HepG2 (cell line): Measurements from ENCODE around the gene TCP11L1. TPM values are rescaled to one million over a fixed set of nuclear protein-coding genes. Genes with fewer than 3 reads are reported as not detected.

Experiments used
- ATAC-seq: fragments of 200-7000 bp; cut with Tn5 transposase; 3 replicates; pipeline ENCODE4 v1.9.1; 2020; ENCODE audit warnings: mild to moderate bottlenecking, moderate library complexity
- BruUV-seq: library from RNA; stranded (reverse); fragments of 400-500 nt; replicated peaks from 2 replicates; lab custom pipeline; 2021; lab: Mats Ljungman, UMichigan
- CTCF ChIA-PET: fragments of 300-600 bp; formaldehyde crosslinking; extraction: SDS; loops from one replicate; lab custom pipeline; 2021; ENCODE audit warnings: low total read pairs, inconsistent platforms, low intra/inter-chr PET ratio; lab: Yijun Ruan, JAX
- POLR2A ChIA-PET: fragments of 350-600 bp; sonication (Branson Sonifier 250); formaldehyde crosslinking; loops from one replicate; lab custom pipeline; 2020; ENCODE audit warnings: antibody characterized with exemption, inconsistent platforms; lab: Yijun Ruan, JAX
- DNase-seq: peaks from one replicate; pipeline ENCODE4 v3.0.0-alpha.2; 2015; ENCODE audit warnings: low spot score
- FAIRE-seq: peaks from 3 replicates; lab custom pipeline; 2011; peaks lifted over from hg19 to GRCh38; lab: Jason Lieb, UNC
- H2AFZ ChIP-seq: one replicate; pipeline ENCODE4 v1.6.1; 2011; ENCODE audit warnings: low read length, inconsistent platforms
- H3K27ac ChIP-seq: fragments of 300-600 bp; 3 replicates; pipeline ENCODE4 v1.8.0; 2011; ENCODE audit warnings: mixed run types, mild to moderate bottlenecking, mixed read lengths, low read length, inconsistent platforms; ENCODE audit not compliant: insufficient read depth; ENCODE audit errors: extremely low read length
- H3K27me3 ChIP-seq, 2 experiments: fragments of 200-600 bp in 1 of 2; 2 replicates in 1 of 2; 3 replicates in 1 of 2; pipeline versions ENCODE4 v1.6.0 to v1.8.0; 2011; ENCODE audit warnings: low read length in 2 of 2, mild to moderate bottlenecking in 2 of 2, moderate library complexity in 2 of 2, inconsistent platforms in 1 of 2; ENCODE audit not compliant: insufficient read depth in 2 of 2, control insufficient read depth in 1 of 2
- H3K36me3 ChIP-seq, 2 experiments: fragments of 200-600 bp in 1 of 2; replicated peaks in 1 of 2; 2 replicates in 1 of 2; 3 replicates in 1 of 2; pipeline versions ENCODE4 v1.5.1 to v1.8.0; 2011; ENCODE audit warnings: low read length in 2 of 2, inconsistent platforms in 1 of 2; ENCODE audit not compliant: insufficient read depth in 2 of 2, control insufficient read depth in 1 of 2
- H3K4me1 ChIP-seq: 2 replicates; pipeline ENCODE4 v1.5.1; 2012; ENCODE audit warnings: low read length, inconsistent platforms; ENCODE audit not compliant: insufficient read depth
- H3K4me2 ChIP-seq: 2 replicates; pipeline ENCODE4 v1.6.0; 2011; ENCODE audit warnings: low read depth, low read length, inconsistent platforms
- H3K4me3 ChIP-seq, 3 experiments: fragments of 200-600 bp in 1 of 3; sonication (generic), shearing (Covaris generic) in 1 of 3; replicated peaks in 1 of 3; 2 replicates each; pipeline ENCODE4 v1.5.1; 2011 to 2016; ENCODE audit warnings: low read length in 3 of 3, inconsistent platforms in 2 of 3, low read depth in 2 of 3, mild to moderate bottlenecking in 2 of 3, control low read depth in 1 of 3, mixed read lengths in 1 of 3; ENCODE audit not compliant: insufficient read depth in 1 of 3
- H3K79me2 ChIP-seq: one replicate; pipeline ENCODE4 v1.6.1; 2011; ENCODE audit warnings: low read length, inconsistent platforms; ENCODE audit not compliant: insufficient read depth
- H3K9ac ChIP-seq: 2 replicates; pipeline ENCODE4 v1.6.0; 2011; ENCODE audit warnings: mild to moderate bottlenecking, low read depth, low read length, inconsistent platforms; ENCODE audit not compliant: insufficient read depth
- H3K9me3 ChIP-seq: 2 replicates; pipeline ENCODE4 v1.5.1; 2012; ENCODE audit warnings: mild to moderate bottlenecking, low read length
- H4K20me1 ChIP-seq: 2 replicates; pipeline ENCODE4 v1.6.0; 2011; ENCODE audit warnings: inconsistent platforms, mild to moderate bottlenecking, low read length, moderate library complexity; ENCODE audit not compliant: insufficient read depth
- CBX2 ChIP-seq, 2 experiments: fragments of 200-600 bp in 1 of 2; sonication (generic); formaldehyde crosslinking in 1 of 2; IDR thresholded peaks; 2 replicates each; pipeline versions ENCODE4 v1.7.0 to v1.8.1; 2018 to 2022; ENCODE audit warnings: low read depth in 2 of 2, low read length in 1 of 2, mild to moderate bottlenecking in 1 of 2, missing genetic modification reagents in 1 of 2
- KDM5B ChIP-seq: sonication (generic); formaldehyde crosslinking; IDR thresholded peaks from 2 replicates; pipeline ENCODE4 v1.4.0; 2020; ENCODE audit warnings: missing genetic modification reagents, mild to moderate bottlenecking, borderline replicate concordance
- NFATC3 ChIP-seq: sonication (generic); formaldehyde crosslinking; IDR thresholded peaks from 2 replicates; pipeline ENCODE4 v1.5.1; 2020; ENCODE audit warnings: mild to moderate bottlenecking, missing genetic modification reagents
- RCOR2 ChIP-seq: IDR thresholded peaks from 2 replicates; pipeline ENCODE4 v1.6.1; 2016; ENCODE audit warnings: missing biosample characterization, missing genetic modification reagents
- RFX1 ChIP-seq: fragments of 450-650 bp; IDR thresholded peaks from 2 replicates; pipeline ENCODE4 v1.6.1; 2017
- TGIF2 ChIP-seq: IDR thresholded peaks from 2 replicates; pipeline ENCODE4 v1.6.1; 2016; ENCODE audit warnings: control low read depth, missing compliant biosample characterization
- TRIM24 ChIP-seq: sonication (generic); formaldehyde crosslinking; IDR thresholded peaks from 2 replicates; pipeline ENCODE4 v1.8.0; 2022; ENCODE audit warnings: mild to moderate bottlenecking, missing genetic modification reagents
- ZNF160 ChIP-seq: sonication (generic); formaldehyde crosslinking; IDR thresholded peaks from 2 replicates; pipeline ENCODE4 v1.8.0; 2022; ENCODE audit warnings: mild to moderate bottlenecking, inconsistent platforms, missing genetic modification reagents
- ZNF33A ChIP-seq: sonication (generic); formaldehyde crosslinking; IDR thresholded peaks from 2 replicates; pipeline ENCODE4 v1.5.1; 2020; ENCODE audit warnings: missing genetic modification reagents, mild to moderate bottlenecking, moderate library complexity, borderline replicate concordance
- ZNF354B ChIP-seq: sonication (generic); formaldehyde crosslinking; IDR thresholded peaks from 2 replicates; pipeline ENCODE4 v1.8.0; 2022; ENCODE audit warnings: mild to moderate bottlenecking, missing genetic modification reagents
- ZNF569 ChIP-seq: sonication (generic); formaldehyde crosslinking; IDR thresholded peaks from 2 replicates; pipeline ENCODE4 v1.5.0; 2020; ENCODE audit warnings: mild to moderate bottlenecking, missing genetic modification reagents, moderate library complexity, borderline replicate concordance
- ZNF644 ChIP-seq: IDR thresholded peaks from 2 replicates; pipeline ENCODE4 v1.6.1; 2016; ENCODE audit warnings: low read depth
- ZNF839 ChIP-seq: sonication (generic); formaldehyde crosslinking; IDR thresholded peaks from 2 replicates; pipeline ENCODE4 v1.4.0; 2020; ENCODE audit warnings: missing genetic modification reagents, mild to moderate bottlenecking, borderline replicate concordance
- WGBS: methylation state at CpG from one replicate; pipeline ENCODE4 v1.1.6; 2017; ENCODE audit warnings: low lambda C conversion rate; 5-methylcytosine and 5-hydroxymethylcytosine counted together
- in situ Hi-C: cut with HindIII; loops from 2 replicates; pipeline ENCODE4 v1.10.0; 2017; ENCODE audit warnings: low pct_unique_long_range_greater_than_20kb; ENCODE audit not compliant: extremely low pct_ligation_motif_present
- intact Hi-C: fragments of 100-400 bp; cut with micrococcal nuclease; formaldehyde crosslinking; loops from one replicate; pipeline ENCODE4 v1.10.0; 2022; ENCODE audit not compliant: unreplicated experiment
- polyA plus RNA-seq, 8 experiments: library from polyadenylated mRNA; depleted of rRNA in 3 of 8; stranded (reverse) in 7 of 8; unstranded in 1 of 8; fragments of >200 nt; fragmentation: Illumina TruSeq in 4 of 8; extraction: Trizol in 4 of 8; gene quantifications; 2 replicates each; pipeline versions ENCODE4 v1.2.1 to v1.2.3, GENCODE V29; 2011 to 2016; ENCODE audit warnings: low read depth in 4 of 8, missing spikeins in 1 of 8, mixed read lengths in 1 of 8; ENCODE audit not compliant: insufficient read depth in 1 of 8
- total RNA-seq, 5 experiments: library from RNA; depleted of rRNA; stranded (reverse); fragments of >200 nt; fragmentation: Illumina TruSeq; extraction: Trizol; gene quantifications; 2 replicates each; pipeline ENCODE4 v1.2.3, GENCODE V29; 2016; ENCODE audit warnings: low read depth in 1 of 5
- TF ChIP-seq, protein P1 (sequence below): sonication (generic); formaldehyde crosslinking; IDR thresholded peaks from 2 replicates; pipeline ENCODE4 v1.8.1; 2023; ENCODE audit warnings: missing genetic modification reagents, mild to moderate bottlenecking, borderline replicate concordance
- TF ChIP-seq, protein P2 (sequence below): sonication (generic); formaldehyde crosslinking; IDR thresholded peaks from 2 replicates; pipeline ENCODE4 v1.8.0; 2022; ENCODE audit warnings: missing genetic modification reagents, low read depth, mild to moderate bottlenecking, borderline replicate concordance
- TF ChIP-seq, protein P3 (sequence below): sonication (generic); formaldehyde crosslinking; IDR thresholded peaks from 2 replicates; pipeline ENCODE4 v1.8.1; 2022; ENCODE audit warnings: low read depth, mild to moderate bottlenecking, missing genetic modification reagents

Gene TCP11L1
- total and polyA plus RNA-seq, 2 of the 13 experiments (the other 11 are each of a cell fraction or from before 2014, with no cell fraction given), result 7.9 to 10.1 TPM

GRCh38 chr11:33043221-33043830 is 4.0 kb downstream of the TCP11L1 start:
- TF ChIP-seq RCOR2 (CRISPR knock-in tag) (no peak), ZNF569 (CRISPR knock-in tag) (no peak), NFATC3 (no peak), ZNF644 (CRISPR knock-in tag) (no peak)
- TF ChIP-seq, protein P1, sequence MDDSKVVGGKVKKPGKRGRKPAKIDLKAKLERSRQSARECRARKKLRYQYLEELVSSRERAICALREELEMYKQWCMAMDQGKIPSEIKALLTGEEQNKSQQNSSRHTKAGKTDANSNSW (CRISPR knock-in tag), result no peak
- WGBS, result 91% methylated on average over 2 of the region's 2 CpGs
- BruUV-seq, result no TSS peak
- no peak for FAIRE-seq
- ATAC-seq, result no peak
- intact Hi-C loops, result no loop called here
- CTCF ChIA-PET, result no interaction called here
- H3K27ac ChIP-seq, result no peak overlapping the region
- peaks cover 48% of the 10 kb centered on the region for H3K4me1 ChIP-seq
- POLR2A ChIA-PET, result no interaction called here
- no peak overlapping the region for H3K9ac ChIP-seq
- no peaks in the 10 kb centered on the region for H3K9me3 ChIP-seq
- H2AFZ ChIP-seq, result no peak overlapping the region
- H3K79me2 ChIP-seq, result no peaks in the 10 kb centered on the region
- H4K20me1 ChIP-seq, result no peaks in the 10 kb centered on the region
- no peak for DNase-seq
- no peaks in the 10 kb centered on the region; a peak in 1 of 5 replicates for H3K36me3 ChIP-seq
- H3K4me3 ChIP-seq, result no peak overlapping the region
- in situ Hi-C loops, result no loop called here
- no peaks in the 10 kb centered on the region for H3K27me3 ChIP-seq
- H3K4me2 ChIP-seq, result no peak overlapping the region

GRCh38 chr11:33044285-33044756 is 4.9 kb downstream of the TCP11L1 start:
- no peak for DNase-seq
- FAIRE-seq, result no peak
- H3K4me1 ChIP-seq, result peaks cover 51% of the 10 kb centered on the region
- TF ChIP-seq, protein P2, sequence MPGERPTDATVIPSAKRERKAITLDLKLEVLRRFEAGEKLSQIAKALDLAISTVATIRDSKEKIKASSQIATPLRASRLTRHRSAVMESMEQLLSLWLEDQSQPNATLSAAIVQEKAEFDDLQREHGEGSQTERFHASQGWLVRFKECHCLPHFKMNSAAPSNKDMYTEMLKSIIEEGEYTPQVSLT, result no peak
- TF ChIP-seq RFX1 (no peak), TRIM24 (CRISPR knock-in tag) (no peak), KDM5B (CRISPR knock-in tag) (no peak), ZNF354B (CRISPR knock-in tag) (no peak), CBX2 (IDR thresholded peaks at IDR 0.05; ENCODE audit: low read depth, low read length) (no peak), CBX2 (CRISPR knock-in tag; IDR thresholded peaks at IDR 0.05; ENCODE audit: low read depth) (no peak), ZNF839 (CRISPR knock-in tag) (no peak), ZNF33A (CRISPR knock-in tag) (no peak), TGIF2 (CRISPR knock-in tag) (no peak), ZNF160 (CRISPR knock-in tag) (no peak)
- TF ChIP-seq, protein P3, sequence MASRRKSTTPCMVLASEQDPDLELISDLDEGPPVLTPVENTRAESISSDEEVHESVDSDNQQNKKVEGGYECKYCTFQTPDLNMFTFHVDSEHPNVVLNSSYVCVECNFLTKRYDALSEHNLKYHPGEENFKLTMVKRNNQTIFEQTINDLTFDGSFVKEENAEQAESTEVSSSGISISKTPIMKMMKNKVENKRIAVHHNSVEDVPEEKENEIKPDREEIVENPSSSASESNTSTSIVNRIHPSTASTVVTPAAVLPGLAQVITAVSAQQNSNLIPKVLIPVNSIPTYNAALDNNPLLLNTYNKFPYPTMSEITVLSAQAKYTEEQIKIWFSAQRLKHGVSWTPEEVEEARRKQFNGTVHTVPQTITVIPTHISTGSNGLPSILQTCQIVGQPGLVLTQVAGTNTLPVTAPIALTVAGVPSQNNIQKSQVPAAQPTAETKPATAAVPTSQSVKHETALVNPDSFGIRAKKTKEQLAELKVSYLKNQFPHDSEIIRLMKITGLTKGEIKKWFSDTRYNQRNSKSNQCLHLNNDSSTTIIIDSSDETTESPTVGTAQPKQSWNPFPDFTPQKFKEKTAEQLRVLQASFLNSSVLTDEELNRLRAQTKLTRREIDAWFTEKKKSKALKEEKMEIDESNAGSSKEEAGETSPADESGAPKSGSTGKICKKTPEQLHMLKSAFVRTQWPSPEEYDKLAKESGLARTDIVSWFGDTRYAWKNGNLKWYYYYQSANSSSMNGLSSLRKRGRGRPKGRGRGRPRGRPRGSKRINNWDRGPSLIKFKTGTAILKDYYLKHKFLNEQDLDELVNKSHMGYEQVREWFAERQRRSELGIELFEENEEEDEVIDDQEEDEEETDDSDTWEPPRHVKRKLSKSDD, result no peak

More at GRCh38 chr11:33044285-33044756, 4.9 kb downstream of the TCP11L1 start:
- H3K27ac ChIP-seq, result no peak overlapping the region
- ChIA-PET POLR2A (no interaction called here), CTCF (no interaction called here)
- H3K4me3 ChIP-seq, result no peak overlapping the region
- intact Hi-C loops, result no loop called here
- H3K79me2 ChIP-seq, result no peaks in the 10 kb centered on the region
- BruUV-seq, result no TSS peak
- H3K9ac ChIP-seq, result no peak overlapping the region
- no peak for ATAC-seq
- no peak overlapping the region for H3K4me2 ChIP-seq
- no peaks in the 10 kb centered on the region for H3K27me3 ChIP-seq
- no peak overlapping the region for H2AFZ ChIP-seq
- H3K36me3 ChIP-seq, result no peaks in the 10 kb centered on the region; a peak in 1 of 5 replicates
- no peaks in the 10 kb centered on the region for H3K9me3 ChIP-seq
- H4K20me1 ChIP-seq, result no peaks in the 10 kb centered on the region
- 72% methylated on average over 4 of the region's 4 CpGs for WGBS
- in situ Hi-C loops, result no loop called here
